GM18867 (cell line): ENCODE results near the gene RAD51B.

ENCODE experiments used
- ATAC-seq: cut with Tn5 transposase; IDR thresholded peaks from one replicate; pipeline ENCODE4 v1.9.1; 2021; ENCODE audit warnings: mild to moderate bottlenecking, moderate library complexity; ENCODE audit not compliant: unreplicated experiment

Gene RAD51B

DNA sequence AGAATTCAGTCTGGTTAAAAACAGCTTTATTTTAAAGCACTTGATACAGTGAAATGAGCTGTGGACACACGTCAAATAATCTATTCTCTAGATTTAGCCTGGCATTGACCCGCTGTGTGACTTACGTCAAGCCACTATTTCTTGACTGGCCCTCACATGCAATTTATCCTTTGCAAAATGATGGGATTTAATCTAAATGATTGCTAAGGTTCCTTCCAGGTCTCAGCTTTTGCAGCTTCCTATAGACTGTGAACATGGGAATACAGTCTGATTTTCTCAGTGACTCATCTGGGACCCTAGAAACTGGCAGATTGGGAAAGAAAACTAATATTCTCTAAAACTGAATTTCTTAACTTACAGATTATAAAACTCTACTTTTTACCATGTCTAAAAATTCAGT lies 409.1 kb downstream of the RAD51B start:
- no peak for ATAC-seq

DNA sequence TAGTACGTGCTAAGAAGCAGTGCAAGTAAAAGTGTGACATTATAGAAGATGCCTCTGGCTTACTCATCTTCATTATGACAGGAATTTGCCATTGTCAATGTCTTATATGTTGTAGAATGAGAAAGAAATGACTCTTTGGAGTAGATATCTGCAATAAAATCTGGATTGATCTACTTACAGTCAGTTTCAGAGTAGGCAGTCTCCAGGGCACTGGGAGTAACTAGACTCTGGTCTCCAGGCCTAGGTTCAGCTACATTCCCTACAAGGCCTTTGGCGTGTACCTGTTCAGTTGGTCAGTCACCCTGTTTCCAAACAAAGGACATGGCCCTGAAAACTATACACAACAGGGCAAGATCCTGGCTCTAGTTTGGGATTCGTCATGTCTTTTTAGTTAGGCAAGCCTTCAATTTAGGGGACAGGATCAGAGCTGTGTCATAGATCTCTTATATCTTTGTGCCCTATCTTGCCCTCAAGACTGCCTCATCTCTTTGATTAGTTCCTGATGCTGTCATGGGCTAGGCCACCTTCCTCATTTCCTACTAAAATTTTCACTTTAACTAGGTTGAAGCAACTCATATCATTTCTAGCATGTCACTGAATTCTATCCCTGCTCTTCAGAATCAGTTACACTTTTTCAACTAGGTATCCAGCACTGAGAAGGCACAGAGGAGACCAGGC lies 410.0 kb downstream of the RAD51B start:
- no peak for ATAC-seq

- no peak for ATAC-seq
Observed at GRCh38 chr14:68230202-68230949, 410.8 kb downstream of the RAD51B start.

- ATAC-seq, result no peak
Observed at GRCh38 chr14:68230950-68231717, 411.6 kb downstream of the RAD51B start.

DNA sequence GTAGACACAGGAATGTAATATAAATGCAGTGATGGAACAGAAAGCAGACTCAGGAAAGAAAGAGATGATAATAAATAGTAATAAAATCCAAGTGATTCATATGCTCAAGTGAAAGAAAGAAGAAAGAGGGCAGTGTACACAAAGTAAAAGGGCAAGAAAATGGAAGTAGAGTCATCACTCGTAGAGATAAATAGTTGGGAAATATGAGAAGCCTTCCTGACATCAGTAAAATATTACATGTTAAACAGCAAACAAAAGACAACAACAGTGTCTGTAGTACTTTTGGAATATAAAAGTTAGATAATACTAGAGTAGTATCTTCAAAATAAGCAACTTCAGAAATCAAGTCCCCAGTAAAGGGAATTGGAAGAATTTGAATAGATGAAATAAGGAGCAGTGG lies 412.3 kb downstream of the RAD51B start:
- no peak for ATAC-seq

DNA sequence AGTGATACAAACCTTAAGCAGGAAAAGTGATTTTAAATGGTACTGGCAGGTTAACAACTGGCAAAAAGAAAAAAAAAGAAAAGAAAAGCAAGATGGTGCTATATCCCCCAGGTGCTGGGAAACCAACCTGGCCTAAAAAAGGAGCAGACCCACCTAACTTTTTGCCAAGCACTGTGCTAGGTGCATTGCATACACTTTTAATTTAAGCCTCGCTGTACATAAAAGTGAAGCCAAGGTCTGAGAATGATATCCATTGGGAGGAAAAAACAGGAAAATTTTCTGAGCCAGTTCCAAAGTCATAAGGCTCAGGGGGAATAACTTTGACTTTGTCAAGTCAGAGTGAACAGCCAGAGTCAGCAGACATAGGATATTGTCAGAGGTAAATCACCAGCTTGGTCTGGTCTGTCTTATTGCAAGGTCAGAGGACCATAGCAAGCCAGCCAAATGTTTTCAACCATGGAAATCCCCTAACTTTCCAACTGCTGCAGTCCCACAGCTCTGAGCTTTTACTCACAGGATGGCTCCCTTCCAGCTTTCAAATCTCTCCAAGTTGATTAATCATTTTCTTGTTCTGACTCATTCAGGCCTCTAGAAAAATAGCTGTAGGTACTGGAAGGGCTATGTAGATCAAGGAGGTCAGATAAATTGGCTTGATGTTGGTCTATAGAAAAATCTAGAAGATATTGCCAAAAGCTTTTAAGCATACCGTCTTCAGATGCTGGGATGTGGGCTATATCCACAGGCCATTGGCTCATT lies 412.9 kb downstream of the RAD51B start:
- peak; percentile 61 for ATAC-seq

DNA sequence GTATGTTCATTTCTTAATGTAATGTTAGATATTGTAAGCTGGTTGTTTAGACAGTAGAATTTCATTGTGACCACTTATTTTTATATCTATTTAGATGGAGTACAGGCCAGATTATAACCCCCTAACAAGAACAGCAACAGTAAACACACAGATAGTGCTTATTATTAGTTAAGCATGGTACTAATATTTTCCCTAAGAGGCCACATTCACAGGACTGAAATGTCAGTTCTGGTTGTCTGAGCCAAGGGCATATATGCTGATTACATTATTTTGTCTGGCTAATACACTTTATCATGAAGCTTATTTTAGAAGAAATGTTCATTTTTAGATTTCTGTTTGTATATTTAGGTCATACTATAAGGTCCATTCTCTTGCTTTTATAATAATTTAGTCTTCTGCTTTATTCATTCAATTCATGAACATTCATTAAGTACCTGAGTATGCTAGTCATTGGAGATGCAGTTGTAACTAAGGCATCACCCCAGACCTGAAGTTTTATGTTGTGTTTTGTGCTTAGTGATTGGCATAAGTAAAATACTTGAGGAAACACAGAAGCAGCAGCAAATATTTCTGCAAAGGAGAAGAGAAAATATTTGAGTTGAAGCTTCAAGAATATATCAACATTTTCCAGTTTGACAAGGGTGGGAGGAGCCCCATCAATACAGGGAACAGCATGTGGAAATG lies 413.7 kb downstream of the RAD51B start:
- ATAC-seq, result no peak

GRCh38 chr14:68234101-68234905 lies 414.7 kb downstream of the RAD51B start:
- ATAC-seq, result no peak

DNA sequence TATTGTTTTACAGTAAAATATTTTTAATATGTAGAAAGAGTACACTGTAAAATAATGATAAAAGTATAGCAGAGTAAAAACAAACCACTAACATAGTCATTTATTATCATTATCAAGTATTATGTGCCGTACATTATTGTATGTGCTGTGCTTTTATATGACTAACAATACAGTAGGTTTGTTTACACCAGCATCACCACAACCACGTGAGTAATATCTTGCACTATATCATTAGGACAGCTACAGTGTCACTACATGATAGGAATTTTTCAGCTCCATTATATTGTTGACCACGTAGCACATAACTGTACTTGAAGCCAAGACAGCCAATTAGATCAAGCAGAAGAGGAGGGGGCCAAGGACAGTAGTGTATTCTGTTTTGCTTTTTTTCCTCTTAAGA lies 415.4 kb downstream of the RAD51B start:
- no peak for ATAC-seq

- no peak for ATAC-seq
Observed at GRCh38 chr14:68236582-68237458, 417.2 kb downstream of the RAD51B start.

GRCh38 chr14:68238551-68238950 lies 419.0 kb downstream of the RAD51B start:
- no peak for ATAC-seq

GRCh38 chr14:68238976-68239375 lies 419.4 kb downstream of the RAD51B start:
- ATAC-seq, result no peak

DNA sequence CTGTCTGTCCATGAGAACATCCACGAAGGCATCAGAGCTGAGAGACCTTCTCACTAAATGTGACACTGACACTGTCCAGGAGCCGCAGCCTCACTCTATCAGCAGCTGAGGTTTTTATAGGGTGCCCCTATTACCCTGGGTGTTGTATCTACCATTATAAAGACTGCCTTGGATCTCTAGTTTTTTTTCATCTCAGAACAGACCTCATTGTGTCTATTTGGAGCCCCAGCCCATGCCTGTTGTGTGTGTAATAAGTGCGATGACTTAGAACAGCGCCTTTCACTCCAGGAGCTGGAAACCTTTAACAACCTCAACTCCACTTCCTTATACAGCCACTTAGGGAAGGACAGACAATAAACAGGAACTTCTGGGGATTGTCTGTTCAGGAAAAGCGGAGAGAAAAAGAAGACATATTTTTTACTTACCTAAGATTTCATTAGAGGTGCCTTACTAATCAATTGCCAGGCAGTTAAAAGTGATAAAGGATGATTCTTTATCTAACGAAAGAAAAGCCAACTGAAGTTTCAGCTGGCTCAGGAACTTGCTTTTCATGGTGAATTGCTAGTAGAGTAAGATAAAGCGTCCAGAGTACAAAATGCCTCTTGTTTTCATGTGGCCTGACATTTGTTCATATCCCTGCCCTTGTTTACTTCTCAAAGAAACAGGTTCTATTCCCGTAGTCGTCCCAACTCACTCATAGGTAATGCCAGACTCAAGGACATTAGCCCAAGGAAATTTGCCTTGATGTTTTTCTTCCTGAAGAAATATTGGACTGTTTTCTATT lies 420.6 kb downstream of the RAD51B start:
- ATAC-seq, result no peak

GRCh38 chr14:68241862-68242487 lies 422.4 kb downstream of the RAD51B start:
- no peak for ATAC-seq

DNA sequence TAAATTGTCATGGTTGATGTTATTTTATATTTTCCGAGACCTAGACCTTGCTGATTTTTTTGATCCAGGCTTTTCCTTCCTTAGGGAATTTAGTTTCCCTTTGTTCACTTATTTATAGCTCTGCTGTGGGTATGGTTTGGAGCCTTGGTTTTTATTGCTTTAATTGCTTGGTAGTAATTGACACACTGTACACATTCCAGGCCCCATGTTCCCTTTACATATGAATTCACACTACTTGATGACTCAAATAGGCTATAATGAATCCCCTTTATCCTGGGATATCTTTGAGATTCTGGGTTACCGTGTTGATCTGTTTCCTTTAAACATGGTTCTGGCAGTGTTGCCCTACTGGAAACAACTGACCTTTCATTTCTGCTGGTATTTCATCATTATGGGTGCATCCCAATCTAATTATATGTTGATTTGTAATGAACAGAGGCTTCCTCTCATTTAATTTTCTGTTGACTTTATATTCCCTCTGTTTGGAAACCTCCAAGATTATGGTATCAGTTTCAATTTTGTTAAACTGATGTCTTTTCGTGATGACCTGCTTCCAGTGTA lies 424.0 kb downstream of the RAD51B start:
- ATAC-seq, result no peak

DNA sequence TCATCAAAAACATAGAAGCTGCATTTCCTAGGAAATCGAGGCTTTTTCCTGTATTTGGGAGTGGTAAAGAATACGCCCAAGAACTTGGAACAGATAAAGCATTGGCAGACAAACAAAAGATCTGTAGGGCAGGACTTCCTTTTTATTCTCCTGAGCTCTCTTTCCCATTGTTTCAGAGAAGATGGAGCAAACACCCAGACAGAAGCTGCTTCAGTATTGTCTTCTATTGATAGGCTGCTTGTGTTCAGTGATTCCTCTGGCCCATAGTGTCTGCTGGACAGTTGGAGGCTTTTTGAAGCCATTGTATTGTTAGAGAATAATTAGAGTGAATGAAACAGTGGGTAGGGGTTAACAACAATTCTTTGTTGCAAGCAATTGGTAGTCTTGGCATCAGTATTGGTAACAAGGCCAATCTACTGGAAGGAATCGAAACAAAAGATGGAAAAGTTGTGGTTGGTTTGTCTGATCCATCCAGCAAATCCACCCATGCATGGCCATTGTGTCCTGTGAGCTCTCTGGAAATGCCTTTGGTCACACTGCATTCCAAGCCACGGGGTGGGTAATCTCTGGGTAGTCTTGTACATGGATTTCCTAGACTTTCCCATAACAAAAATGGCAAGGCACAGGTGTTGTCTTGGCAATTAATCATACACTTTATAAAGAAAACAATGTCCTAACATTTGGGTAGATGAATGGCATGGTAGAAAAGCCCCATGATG lies 424.8 kb downstream of the RAD51B start:
- ATAC-seq, result no peak
